Uterus (tissue), 4 donors: Measurements from ENCODE around the gene E2F4. TPM values are rescaled to one million over a fixed set of nuclear protein-coding genes. Genes with fewer than 3 reads are reported as not detected.

Experiments used
- DNase-seq, 2 donors: peaks; one replicate each; pipeline ENCODE4 v3.0.0-alpha.2; 2019 to 2020
- H3K27ac ChIP-seq, 2 donors: fragments of 200-600 bp; sonication (generic); 1 replicate in 1 of 2; 2 replicates in 1 of 2; pipeline ENCODE4 v1.5.1; 2016 to 2018
- H3K27me3 ChIP-seq, 2 donors: fragments of 200-600 bp; sonication (generic); one replicate each; pipeline ENCODE4 v1.5.1; 2018 to 2019; ENCODE audit warnings: control low read depth in 1 of 2
- H3K36me3 ChIP-seq, 2 donors: fragments of 200-600 bp; sonication (generic); one replicate each; pipeline ENCODE4 v1.5.1; 2019; ENCODE audit warnings: control low read depth in 1 of 2
- H3K4me1 ChIP-seq, 2 donors: fragments of 200-600 bp; sonication (generic); one replicate each; pipeline ENCODE4 v1.5.1; 2018 to 2019; ENCODE audit warnings: control low read depth in 1 of 2
- H3K4me3 ChIP-seq, 2 donors: fragments of 200-600 bp; sonication (generic); 1 replicate in 1 of 2; 2 replicates in 1 of 2; pipeline ENCODE4 v1.5.1; 2018 to 2019; ENCODE audit warnings: mild to moderate bottlenecking in 1 of 2
- H3K9me3 ChIP-seq, 2 donors: fragments of 200-600 bp; sonication (generic); one replicate each; pipeline ENCODE4 v1.5.1; 2019; ENCODE audit warnings: control low read depth in 1 of 2
- POLR2A ChIP-seq, 2 donors: fragments of 450-650 bp; IDR thresholded peaks; one replicate each; pipeline ENCODE4 v1.6.1; 2016; ENCODE audit warnings: antibody characterized with exemption in 2 of 2, mild to moderate bottlenecking in 1 of 2, moderate library complexity in 1 of 2
- intact Hi-C: fragments of 100-400 bp; cut with DNase I; formaldehyde crosslinking; loops from one replicate; pipeline ENCODE4 v1.15.1; 2023; ENCODE audit warnings: low total_unique reads
- total RNA-seq, 4 donors: library from RNA; depleted of rRNA in 3 of 4; stranded (reverse); fragments of >200 nt in 3 of 4; gene quantifications; one replicate each; pipeline versions ENCODE4 v1.1.0 to v1.2.4, GENCODE V29; 2014 to 2023
- TF ChIP-seq, protein P1 (sequence below), 4 experiments: fragments of 200-600 bp in 2 of 4; fragments of 450-650 bp in 2 of 4; sonication (generic) in 2 of 4; IDR thresholded peaks; one replicate each; pipeline ENCODE4 v1.5.1; 2016 to 2019; ENCODE audit warnings: antibody characterized with exemption in 4 of 4, mild to moderate bottlenecking in 2 of 4, moderate library complexity in 1 of 4
- donor health status: DM: yes; HTN: yes; CAD: no.

Gene E2F4
- total RNA-seq, 4 donors from 2014 or later, result 49.2 to 294 (median 77.1) TPM

DNA sequence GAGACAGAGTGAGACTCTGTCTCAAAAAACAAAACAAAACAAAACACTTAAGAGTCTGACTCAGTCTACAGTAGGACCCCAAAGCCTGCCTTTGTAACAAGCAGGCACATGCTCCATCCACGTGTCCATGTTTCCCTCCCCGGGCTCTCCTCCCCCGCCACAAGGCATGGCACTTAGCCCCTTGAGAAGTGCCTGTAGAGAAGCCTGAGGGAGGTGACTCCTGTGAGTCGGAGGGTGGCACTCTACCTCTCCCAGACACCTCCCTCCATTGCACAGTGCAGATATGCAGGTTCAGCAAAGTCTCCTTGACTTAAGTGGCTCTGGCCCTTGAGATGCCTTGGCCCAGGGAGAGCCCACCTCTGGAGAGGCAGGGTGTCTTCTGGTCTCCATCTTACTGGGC is 48.6 kb downstream of the E2F4 start:
- intact Hi-C loops, result no loop called here
- no peaks in the 10 kb centered on the region for H3K9me3 ChIP-seq
- H3K27ac ChIP-seq, result peak overlapping the region; percentile 45 to 74
- TF ChIP-seq, protein P1, sequence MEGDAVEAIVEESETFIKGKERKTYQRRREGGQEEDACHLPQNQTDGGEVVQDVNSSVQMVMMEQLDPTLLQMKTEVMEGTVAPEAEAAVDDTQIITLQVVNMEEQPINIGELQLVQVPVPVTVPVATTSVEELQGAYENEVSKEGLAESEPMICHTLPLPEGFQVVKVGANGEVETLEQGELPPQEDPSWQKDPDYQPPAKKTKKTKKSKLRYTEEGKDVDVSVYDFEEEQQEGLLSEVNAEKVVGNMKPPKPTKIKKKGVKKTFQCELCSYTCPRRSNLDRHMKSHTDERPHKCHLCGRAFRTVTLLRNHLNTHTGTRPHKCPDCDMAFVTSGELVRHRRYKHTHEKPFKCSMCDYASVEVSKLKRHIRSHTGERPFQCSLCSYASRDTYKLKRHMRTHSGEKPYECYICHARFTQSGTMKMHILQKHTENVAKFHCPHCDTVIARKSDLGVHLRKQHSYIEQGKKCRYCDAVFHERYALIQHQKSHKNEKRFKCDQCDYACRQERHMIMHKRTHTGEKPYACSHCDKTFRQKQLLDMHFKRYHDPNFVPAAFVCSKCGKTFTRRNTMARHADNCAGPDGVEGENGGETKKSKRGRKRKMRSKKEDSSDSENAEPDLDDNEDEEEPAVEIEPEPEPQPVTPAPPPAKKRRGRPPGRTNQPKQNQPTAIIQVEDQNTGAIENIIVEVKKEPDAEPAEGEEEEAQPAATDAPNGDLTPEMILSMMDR (IDR thresholded peaks at IDR 0.05), result no peak
- TF ChIP-seq POLR2A (IDR thresholded peaks at IDR 0.05), result no peak
- DNase-seq, result no peak
- no peaks in the 10 kb centered on the region for H3K36me3 ChIP-seq
- no peaks in the 10 kb centered on the region for H3K27me3 ChIP-seq
- peaks cover 0 to 6% of the 10 kb centered on the region in 2 donors for H3K4me1 ChIP-seq
- H3K4me3 ChIP-seq, result no peak overlapping the region

DNA sequence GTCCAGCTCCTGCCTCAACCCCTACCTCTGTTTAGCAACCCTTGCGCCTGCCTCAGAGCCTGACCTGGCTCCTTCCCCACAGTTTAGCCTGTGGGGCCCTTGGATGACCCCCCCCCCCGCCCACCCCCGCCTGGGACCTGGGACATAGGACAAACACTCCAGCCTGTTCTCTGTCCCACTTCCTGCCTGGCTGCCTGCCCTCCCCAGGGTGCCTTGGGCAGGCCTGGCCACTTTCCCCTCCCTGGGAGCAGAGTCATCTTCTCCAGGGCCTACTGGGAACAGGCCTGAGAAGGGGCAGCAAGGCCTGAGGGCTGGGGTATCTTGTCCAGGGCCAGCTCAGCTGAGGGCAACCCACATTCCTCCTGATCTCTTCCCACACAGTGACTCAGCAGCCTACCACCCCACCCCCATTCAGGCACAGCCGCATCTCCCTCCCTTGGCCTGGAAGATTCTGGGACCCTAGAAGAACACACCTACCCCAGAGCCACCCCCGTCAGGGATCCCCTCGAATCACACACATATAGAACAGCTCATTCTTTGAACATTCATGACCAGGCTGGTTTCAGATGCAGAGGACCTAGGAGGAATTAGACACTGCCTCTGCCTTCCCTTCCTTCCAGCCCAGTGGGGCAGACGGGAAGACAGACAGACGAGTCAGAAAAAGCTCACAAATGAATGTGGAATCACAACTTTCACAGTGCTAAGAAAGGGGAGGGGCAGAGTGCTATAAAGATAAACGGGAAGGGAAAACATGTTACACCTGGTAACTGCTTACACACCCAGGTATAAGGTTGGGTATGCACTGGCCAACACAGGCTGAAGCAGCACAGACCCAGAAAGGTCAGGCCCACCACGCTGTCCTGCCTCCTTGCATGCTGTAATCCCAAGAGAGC is 49.3 kb downstream of the E2F4 start:
- Histone ChIP-seq H3K36me3 (no peaks in the 10 kb centered on the region), H3K9me3 (no peaks in the 10 kb centered on the region), H3K27me3 (no peaks in the 10 kb centered on the region), H3K4me1 (peaks cover 0 to 6% of the 10 kb centered on the region in 2 donors), H3K4me3 (no peak overlapping the region), H3K27ac (peak overlapping the region; percentile 45 to 74)
- peak in 1 of 2 donors; percentile 45 for DNase-seq
- intact Hi-C loops, result no loop called here
- TF ChIP-seq, protein P1 (IDR thresholded peaks at IDR 0.05), result no peak
- no peak for TF ChIP-seq POLR2A (IDR thresholded peaks at IDR 0.05)

DNA sequence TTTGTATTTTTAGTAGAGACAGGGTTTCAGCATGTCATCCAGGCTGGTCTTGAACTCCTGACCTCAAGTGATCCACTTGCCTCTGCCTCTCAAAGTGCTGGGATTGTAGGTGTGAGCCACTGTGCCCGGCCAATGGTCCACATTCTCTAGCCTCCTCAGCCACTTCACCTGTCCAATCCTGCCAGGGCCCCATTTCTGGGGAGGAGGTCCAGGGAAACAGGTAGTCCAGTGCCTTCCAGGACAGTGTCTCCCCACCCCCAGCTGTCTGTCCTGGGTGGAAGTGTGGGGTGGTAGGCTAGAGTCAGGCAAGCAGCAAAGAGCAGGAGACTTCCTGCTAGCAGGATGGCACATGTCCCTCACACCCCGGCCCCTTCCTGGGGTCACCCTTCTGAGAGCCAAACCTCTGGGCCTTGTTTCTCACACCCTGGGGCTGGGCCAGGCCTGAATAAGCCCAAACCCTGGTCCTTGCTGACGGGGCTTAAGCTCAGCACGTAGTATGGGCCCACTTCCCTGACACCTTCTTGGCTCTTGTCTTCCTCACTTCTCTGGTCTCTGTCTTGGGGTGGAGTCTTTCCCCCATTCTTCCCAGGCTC is 50.3 kb downstream of the E2F4 start:
- intact Hi-C loops, result no loop called here
- TF ChIP-seq, protein P1 (IDR thresholded peaks at IDR 0.05), result no peak
- no peak for TF ChIP-seq POLR2A (IDR thresholded peaks at IDR 0.05)
- Histone ChIP-seq H3K9me3 (no peaks in the 10 kb centered on the region), H3K4me1 (peaks cover 0 to 6% of the 10 kb centered on the region in 2 donors), H3K4me3 (no peak overlapping the region), H3K27me3 (no peaks in the 10 kb centered on the region), H3K36me3 (no peaks in the 10 kb centered on the region), H3K27ac (peak overlapping the region; percentile 45 to 74)
- no peak for DNase-seq

DNA sequence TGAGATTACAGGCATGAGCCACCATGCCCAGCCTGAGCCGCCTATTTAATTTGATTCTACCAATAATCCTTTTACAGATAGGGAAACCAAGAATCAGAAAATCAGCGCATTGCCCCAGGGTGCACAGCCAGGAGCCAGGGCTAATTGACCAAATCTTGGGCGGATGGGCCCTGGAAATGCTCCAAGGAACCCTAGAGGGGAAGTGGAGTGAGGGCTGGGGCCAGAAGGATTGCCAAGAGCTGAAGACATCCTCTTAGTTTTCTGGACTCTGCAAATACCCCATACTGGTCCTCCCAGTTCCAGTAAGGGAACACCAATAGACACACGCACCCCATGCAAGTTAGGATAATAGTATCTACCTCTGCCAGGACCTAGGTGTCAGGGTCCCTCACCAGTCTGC is 51.5 kb downstream of the E2F4 start:
- Histone ChIP-seq H3K4me3 (no peak overlapping the region), H3K27ac (peak overlapping the region; percentile 80 to 81), H3K4me1 (peaks cover 0 to 15% of the 10 kb centered on the region in 2 donors), H3K36me3 (no peaks in the 10 kb centered on the region), H3K9me3 (no peaks in the 10 kb centered on the region), H3K27me3 (no peaks in the 10 kb centered on the region)
- intact Hi-C loops, result no loop called here
- TF ChIP-seq, protein P1 (IDR thresholded peaks at IDR 0.05), result no peak
- no peak for TF ChIP-seq POLR2A (IDR thresholded peaks at IDR 0.05)
- DNase-seq, result no peak
